ENCODE measurements around the gene MATN1.

MATN1 gene

DNA sequence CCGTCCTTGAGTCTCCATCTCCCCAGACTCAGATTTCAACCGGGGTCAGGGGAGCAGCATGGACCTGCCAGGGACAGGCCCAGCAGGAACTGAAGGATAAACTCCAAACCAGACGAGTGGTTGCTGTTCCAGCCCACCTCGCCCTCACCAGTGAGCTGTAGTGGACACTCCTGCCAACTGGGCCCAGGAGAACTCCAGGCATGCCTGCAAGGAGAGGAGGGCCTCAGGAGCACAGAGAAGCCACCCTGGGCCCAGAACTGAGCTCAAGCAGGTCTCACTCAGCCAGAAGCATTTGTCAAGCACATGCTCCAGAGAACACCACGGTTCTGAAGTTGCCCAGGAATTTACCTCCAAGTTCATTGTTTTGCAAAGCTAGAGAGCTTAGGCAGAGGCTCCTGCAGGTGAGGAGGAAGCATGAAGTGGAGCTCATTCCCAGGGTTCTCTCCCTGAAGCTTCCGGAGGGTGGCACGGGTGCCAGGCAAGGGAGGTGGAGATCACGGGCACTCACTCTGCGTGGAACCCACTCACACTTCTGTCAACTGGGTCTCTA lies 61.0 kb downstream of the MATN1 start:
- Histone ChIP-seq H3K27ac (replicated peaks) (no peak overlapping the region), H3K4me3 (replicated peaks; ENCODE audit: insufficient read depth, low read length) (no peak overlapping the region), H3K27me3 (ENCODE audit: insufficient read depth, poor library complexity, severe bottlenecking) (peaks cover 3% of the 10 kb centered on the region)
- TF ChIP-seq, protein P1, sequence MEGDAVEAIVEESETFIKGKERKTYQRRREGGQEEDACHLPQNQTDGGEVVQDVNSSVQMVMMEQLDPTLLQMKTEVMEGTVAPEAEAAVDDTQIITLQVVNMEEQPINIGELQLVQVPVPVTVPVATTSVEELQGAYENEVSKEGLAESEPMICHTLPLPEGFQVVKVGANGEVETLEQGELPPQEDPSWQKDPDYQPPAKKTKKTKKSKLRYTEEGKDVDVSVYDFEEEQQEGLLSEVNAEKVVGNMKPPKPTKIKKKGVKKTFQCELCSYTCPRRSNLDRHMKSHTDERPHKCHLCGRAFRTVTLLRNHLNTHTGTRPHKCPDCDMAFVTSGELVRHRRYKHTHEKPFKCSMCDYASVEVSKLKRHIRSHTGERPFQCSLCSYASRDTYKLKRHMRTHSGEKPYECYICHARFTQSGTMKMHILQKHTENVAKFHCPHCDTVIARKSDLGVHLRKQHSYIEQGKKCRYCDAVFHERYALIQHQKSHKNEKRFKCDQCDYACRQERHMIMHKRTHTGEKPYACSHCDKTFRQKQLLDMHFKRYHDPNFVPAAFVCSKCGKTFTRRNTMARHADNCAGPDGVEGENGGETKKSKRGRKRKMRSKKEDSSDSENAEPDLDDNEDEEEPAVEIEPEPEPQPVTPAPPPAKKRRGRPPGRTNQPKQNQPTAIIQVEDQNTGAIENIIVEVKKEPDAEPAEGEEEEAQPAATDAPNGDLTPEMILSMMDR (IDR thresholded peaks at IDR 0.05; ENCODE audit: insufficient read depth, low read length): no peak
- TF ChIP-seq, protein P2, sequence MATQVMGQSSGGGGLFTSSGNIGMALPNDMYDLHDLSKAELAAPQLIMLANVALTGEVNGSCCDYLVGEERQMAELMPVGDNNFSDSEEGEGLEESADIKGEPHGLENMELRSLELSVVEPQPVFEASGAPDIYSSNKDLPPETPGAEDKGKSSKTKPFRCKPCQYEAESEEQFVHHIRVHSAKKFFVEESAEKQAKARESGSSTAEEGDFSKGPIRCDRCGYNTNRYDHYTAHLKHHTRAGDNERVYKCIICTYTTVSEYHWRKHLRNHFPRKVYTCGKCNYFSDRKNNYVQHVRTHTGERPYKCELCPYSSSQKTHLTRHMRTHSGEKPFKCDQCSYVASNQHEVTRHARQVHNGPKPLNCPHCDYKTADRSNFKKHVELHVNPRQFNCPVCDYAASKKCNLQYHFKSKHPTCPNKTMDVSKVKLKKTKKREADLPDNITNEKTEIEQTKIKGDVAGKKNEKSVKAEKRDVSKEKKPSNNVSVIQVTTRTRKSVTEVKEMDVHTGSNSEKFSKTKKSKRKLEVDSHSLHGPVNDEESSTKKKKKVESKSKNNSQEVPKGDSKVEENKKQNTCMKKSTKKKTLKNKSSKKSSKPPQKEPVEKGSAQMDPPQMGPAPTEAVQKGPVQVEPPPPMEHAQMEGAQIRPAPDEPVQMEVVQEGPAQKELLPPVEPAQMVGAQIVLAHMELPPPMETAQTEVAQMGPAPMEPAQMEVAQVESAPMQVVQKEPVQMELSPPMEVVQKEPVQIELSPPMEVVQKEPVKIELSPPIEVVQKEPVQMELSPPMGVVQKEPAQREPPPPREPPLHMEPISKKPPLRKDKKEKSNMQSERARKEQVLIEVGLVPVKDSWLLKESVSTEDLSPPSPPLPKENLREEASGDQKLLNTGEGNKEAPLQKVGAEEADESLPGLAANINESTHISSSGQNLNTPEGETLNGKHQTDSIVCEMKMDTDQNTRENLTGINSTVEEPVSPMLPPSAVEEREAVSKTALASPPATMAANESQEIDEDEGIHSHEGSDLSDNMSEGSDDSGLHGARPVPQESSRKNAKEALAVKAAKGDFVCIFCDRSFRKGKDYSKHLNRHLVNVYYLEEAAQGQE (IDR thresholded peaks at IDR 0.05; ENCODE audit: insufficient replicate concordance, low read depth): no peak
- DNase-seq (ENCODE audit: low read depth in 1 of 2, low spot score in 1 of 2): no peak

DNA sequence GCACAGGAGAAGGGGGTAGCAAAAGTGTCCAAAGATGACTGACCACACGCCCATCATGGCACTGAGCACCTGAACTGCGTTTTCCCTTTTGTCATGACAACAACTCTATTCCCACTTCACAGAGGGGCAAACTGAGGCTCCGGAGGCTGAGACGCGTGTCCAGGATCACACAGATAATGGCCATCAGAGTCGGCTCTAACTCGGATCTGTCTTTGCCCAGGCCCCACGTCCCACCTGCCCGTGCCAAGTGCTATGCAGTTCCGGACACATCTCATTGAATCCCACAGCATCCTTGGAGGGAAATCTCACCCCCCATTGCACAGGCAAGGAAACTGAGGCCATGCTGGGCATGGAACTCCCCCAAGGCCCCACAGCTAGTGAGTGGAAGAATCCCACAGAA lies 62.1 kb downstream of the MATN1 start:
- no peak for DNase-seq (ENCODE audit: low read depth in 1 of 2, low spot score in 1 of 2)
- peaks cover 3% of the 10 kb centered on the region for H3K27me3 ChIP-seq (ENCODE audit: insufficient read depth, poor library complexity, severe bottlenecking)
- no peak for TF ChIP-seq POLR2AphosphoS5 (IDR thresholded peaks at IDR 0.05; ENCODE audit: low read depth)
- TF ChIP-seq, protein P1 (IDR thresholded peaks at IDR 0.05; ENCODE audit: insufficient read depth, low read length): no peak
- no peak for TF ChIP-seq SPI1 (IDR thresholded peaks at IDR 0.05; ENCODE audit: borderline replicate concordance, low read depth)
- TF ChIP-seq, protein P2 (IDR thresholded peaks at IDR 0.05; ENCODE audit: insufficient replicate concordance, low read depth): no peak
- no peak for TF ChIP-seq GABPA (IDR thresholded peaks at IDR 0.05; ENCODE audit: low read depth)
- H3K27ac ChIP-seq (replicated peaks): no peak overlapping the region
- no peak overlapping the region for H3K4me3 ChIP-seq (replicated peaks; ENCODE audit: insufficient read depth, low read length)

Small RNAs within 50 kb of the gene (microRNA-seq; reads per million reads assigned to microRNA genes)
- 1.2 reads per million for gene MIR4420
